IMR-90 (cell line): ENCODE measurements around the gene NLRP1. TPM values are rescaled to one million over a fixed set of nuclear protein-coding genes. Genes with fewer than 3 reads are reported as not detected.

Experiments used
- ATAC-seq: fragments of 200-7000 bp; cut with Tn5 transposase; 2 replicates; pipeline ENCODE4 v1.9.1; 2020; ENCODE audit warnings: low read depth, mild to moderate bottlenecking, moderate library complexity
- BruUV-seq: library from RNA; stranded (reverse); fragments of 400-500 nt; replicated peaks from 2 replicates; lab custom pipeline; 2021; lab: Mats Ljungman, UMichigan
- CTCF ChIA-PET: fragments of 300-600 bp; formaldehyde crosslinking; extraction: SDS; loops from one replicate; lab custom pipeline; 2021; ENCODE audit warnings: antibody characterized with exemption; lab: Yijun Ruan, JAX
- POLR2A ChIA-PET: fragments of 300-600 bp; sonication (Branson Sonifier 250); formaldehyde crosslinking; loops from one replicate; lab custom pipeline; 2022; ENCODE audit warnings: antibody characterized with exemption; ENCODE audit not compliant: unreplicated experiment; lab: Charles Lee
- DNase-seq: peaks from one replicate; pipeline ENCODE4 v3.0.0; 2013
- H2AFZ ChIP-seq: replicated peaks from 2 replicates; pipeline ENCODE3; 2013; ENCODE audit warnings: low read length, mild to moderate bottlenecking; ENCODE audit not compliant: poor library complexity
- H2AK5ac ChIP-seq: 2 replicates; pipeline ENCODE4 v1.6.1; 2013; ENCODE audit warnings: low read depth, low read length, inconsistent platforms
- H2AK9ac ChIP-seq: replicated peaks from 2 replicates; pipeline ENCODE3; 2013; ENCODE audit warnings: mild to moderate bottlenecking, low read depth, low read length, moderate library complexity; ENCODE audit not compliant: poor library complexity
- H2BK120ac ChIP-seq: 2 replicates; pipeline ENCODE4 v1.6.1; 2013; ENCODE audit warnings: low read depth, low read length, inconsistent platforms
- H2BK15ac ChIP-seq: 3 replicates; pipeline ENCODE4 v1.6.1; 2013; ENCODE audit warnings: low read depth, low read length, inconsistent platforms
- H2BK20ac ChIP-seq: 2 replicates; pipeline ENCODE4 v1.6.1; 2013; ENCODE audit warnings: low read depth, mild to moderate bottlenecking, inconsistent platforms, low read length, moderate library complexity
- H2BK5ac ChIP-seq: 2 replicates; pipeline ENCODE4 v1.6.1; 2013; ENCODE audit warnings: mild to moderate bottlenecking, low read depth, low read length, inconsistent platforms; ENCODE audit not compliant: poor library complexity, severe bottlenecking
- H3K14ac ChIP-seq: replicated peaks from 2 replicates; pipeline ENCODE4 v1.6.1; 2013; ENCODE audit warnings: low read depth, low read length, inconsistent platforms
- H3K18ac ChIP-seq: 2 replicates; pipeline ENCODE4 v1.6.1; 2013; ENCODE audit warnings: low read depth, low read length, control low read depth
- H3K23ac ChIP-seq: 2 replicates; pipeline ENCODE4 v1.6.1; 2013; ENCODE audit warnings: low read depth, low read length, inconsistent platforms
- H3K27ac ChIP-seq: 2 replicates; pipeline ENCODE4 v1.5.1; 2013; ENCODE audit warnings: mild to moderate bottlenecking, control low read depth, low read length; ENCODE audit not compliant: insufficient read depth
- H3K27me3 ChIP-seq: 2 replicates; pipeline ENCODE4 v1.6.1; 2013; ENCODE audit warnings: low read length; ENCODE audit not compliant: control insufficient read depth, insufficient read depth
- H3K36me3 ChIP-seq: 2 replicates; pipeline ENCODE4 v1.6.1; 2013; ENCODE audit warnings: low read length, mixed read lengths; ENCODE audit not compliant: control insufficient read depth, insufficient read depth
- H3K4ac ChIP-seq: 2 replicates; pipeline ENCODE4 v1.6.1; 2013; ENCODE audit warnings: low read depth, low read length, inconsistent platforms
- H3K4me1 ChIP-seq: 2 replicates; pipeline ENCODE4 v1.6.1; 2013; ENCODE audit warnings: low read length, mixed read lengths; ENCODE audit not compliant: control insufficient read depth, insufficient read depth
- H3K4me2 ChIP-seq: 2 replicates; pipeline ENCODE4 v1.6.1; 2013; ENCODE audit warnings: low read depth, mild to moderate bottlenecking, control low read depth, low read length, moderate library complexity
- H3K4me3 ChIP-seq: 2 replicates; pipeline ENCODE4 v1.5.1; 2013; ENCODE audit warnings: low read depth, mild to moderate bottlenecking, control low read depth, low read length, moderate library complexity; ENCODE audit not compliant: insufficient read depth
- H3K56ac ChIP-seq: 2 replicates; pipeline ENCODE4 v1.6.1; 2013; ENCODE audit warnings: low read length, inconsistent platforms; ENCODE audit not compliant: insufficient read depth; ENCODE audit errors: extremely low read depth
- H3K79me1 ChIP-seq, 2 experiments: 2 replicates each; pipeline ENCODE4 v1.6.1; 2013; ENCODE audit warnings: low read length in 2 of 2, inconsistent platforms in 1 of 2, low read depth in 1 of 2
- H3K9ac ChIP-seq: 2 replicates; pipeline ENCODE4 v1.6.1; 2013; ENCODE audit warnings: low read depth, low read length, control low read depth
- H3K9me1 ChIP-seq: 2 replicates; pipeline ENCODE4 v1.6.1; 2013; ENCODE audit warnings: low read length, inconsistent platforms; ENCODE audit not compliant: insufficient read depth
- H3K9me3 ChIP-seq: 2 replicates; pipeline ENCODE4 v1.6.1; 2013; ENCODE audit warnings: low read length; ENCODE audit not compliant: control insufficient read depth, insufficient read depth
- H4K20me1 ChIP-seq: 2 replicates; pipeline ENCODE4 v1.6.1; 2013; ENCODE audit warnings: low read length, inconsistent platforms; ENCODE audit not compliant: insufficient read depth
- H4K5ac ChIP-seq: 2 replicates; pipeline ENCODE4 v1.6.1; 2013; ENCODE audit warnings: mild to moderate bottlenecking, low read depth, low read length, control low read depth
- H4K8ac ChIP-seq, 2 experiments: 2 replicates each; pipeline ENCODE4 v1.6.1; 2013; ENCODE audit warnings: low read depth in 2 of 2, low read length in 2 of 2, control low read depth in 1 of 2, inconsistent platforms in 1 of 2
- H4K91ac ChIP-seq: 2 replicates; pipeline ENCODE4 v1.6.1; 2013; ENCODE audit warnings: low read depth, low read length, inconsistent platforms; ENCODE audit not compliant: insufficient read depth
- BHLHE40 ChIP-seq: fragments of 150-350 bp; IDR thresholded peaks from 2 replicates; pipeline ENCODE4 v1.6.1; 2016; ENCODE audit warnings: mild to moderate bottlenecking, low read depth, low read length
- CEBPB ChIP-seq: IDR thresholded peaks from 2 replicates; pipeline ENCODE4 v1.6.1; 2012; ENCODE audit warnings: low read depth, low read length, improper control_type of control experiment
- CHD1 ChIP-seq: IDR thresholded peaks from 2 replicates; pipeline ENCODE4 v1.6.1; 2012; ENCODE audit warnings: low read depth, low read length, improper control_type of control experiment
- CTCF ChIP-seq: conservative IDR thresholded peaks from 2 replicates; pipeline ENCODE4 v1.5.1; 2012; ENCODE audit warnings: mild to moderate bottlenecking, low read depth, low read length, improper control_type of control experiment
- ELK1 ChIP-seq: fragments of 150-350 bp; IDR thresholded peaks from 2 replicates; pipeline ENCODE4 v1.6.1; 2016; ENCODE audit warnings: low read depth, mild to moderate bottlenecking, low read length, moderate library complexity, borderline replicate concordance
- FOS ChIP-seq: fragments of 150-350 bp; IDR thresholded peaks from 2 replicates; pipeline ENCODE4 v1.6.1; 2016; ENCODE audit warnings: low read depth, low read length
- MAFK ChIP-seq: IDR thresholded peaks from 2 replicates; pipeline ENCODE4 v1.6.1; 2012; ENCODE audit warnings: low read depth, low read length, improper control_type of control experiment
- MAZ ChIP-seq: IDR thresholded peaks from 2 replicates; pipeline ENCODE4 v1.6.1; 2012; ENCODE audit warnings: low read depth, mild to moderate bottlenecking, low read length, improper control_type of control experiment, moderate library complexity, borderline replicate concordance
- MXI1 ChIP-seq: IDR thresholded peaks from 2 replicates; pipeline ENCODE4 v1.6.1; 2012; ENCODE audit warnings: low read depth, mild to moderate bottlenecking, low read length, moderate library complexity, borderline replicate concordance
- NFE2L2 ChIP-seq: fragments of 150-350 bp; IDR thresholded peaks from 2 replicates; pipeline ENCODE4 v1.6.1; 2016; ENCODE audit warnings: low read depth, mild to moderate bottlenecking, low read length
- POLR2A ChIP-seq: IDR thresholded peaks from 2 replicates; pipeline ENCODE4 v1.6.1; 2012; ENCODE audit warnings: mild to moderate bottlenecking, low read depth, low read length
- RAD21 ChIP-seq: IDR thresholded peaks from 2 replicates; pipeline ENCODE4 v1.6.1; 2012; ENCODE audit warnings: low read length, improper control_type of control experiment
- RCOR1 ChIP-seq: IDR thresholded peaks from 2 replicates; pipeline ENCODE4 v1.6.1; 2012; ENCODE audit warnings: mild to moderate bottlenecking, low read length, improper control_type of control experiment; ENCODE audit not compliant: insufficient replicate concordance
- RFX5 ChIP-seq: IDR thresholded peaks from 2 replicates; pipeline ENCODE4 v1.8.0; 2012; ENCODE audit warnings: low read depth, mild to moderate bottlenecking, low read length, moderate library complexity
- SMC3 ChIP-seq: fragments of 150-350 bp; IDR thresholded peaks from 2 replicates; pipeline ENCODE4 v1.6.1; 2016; ENCODE audit warnings: low read depth, mild to moderate bottlenecking, antibody characterized with exemption, low read length, moderate library complexity
- USF2 ChIP-seq: fragments of 150-350 bp; IDR thresholded peaks from 2 replicates; pipeline ENCODE4 v1.6.1; 2017; ENCODE audit warnings: mild to moderate bottlenecking, antibody characterized with exemption, low read length, low read depth
- WGBS, 2 experiments: methylation state at CpG; one replicate each; pipeline versions ENCODE4 v1.1.5 to v1.1.7; 2013; ENCODE audit warnings: missing lambda C conversion rate in 2 of 2; ENCODE audit not compliant: insufficient read length in 1 of 2; ENCODE audit errors: extremely low coverage in 2 of 2; 5-methylcytosine and 5-hydroxymethylcytosine counted together
- dilution Hi-C: fragments of 300-500 bp; cut with HindIII; formaldehyde crosslinking; loops from one replicate; pipeline ENCODE4 v1.14.3; 2018; ENCODE audit warnings: low sequenced_read_pairs; ENCODE audit not compliant: unreplicated experiment
- in situ Hi-C: fragments of 300-500 bp; cut with MboI; formaldehyde crosslinking; loops from 3 replicates; pipeline ENCODE4 v1.14.3; 2019; ENCODE audit warnings: low sequenced_read_pairs, inconsistent platforms, mixed read lengths
- intact Hi-C: fragments of 100-400 bp; cut with micrococcal nuclease; formaldehyde crosslinking; loops from 2 replicates; pipeline ENCODE4 v1.10.0; 2022
- polyA plus RNA-seq, 3 experiments: library from polyadenylated mRNA; depleted of rRNA; stranded (reverse); fragments of >200 nt; gene quantifications; 2 replicates each; pipeline ENCODE4 v1.2.3, GENCODE V29; 2012; ENCODE audit warnings: low replicate concordance in 1 of 3
- total RNA-seq: library from RNA; depleted of rRNA; stranded (reverse); fragments of >200 nt; gene quantifications from 2 replicates; pipeline ENCODE4 v1.2.3, GENCODE V29; 2012

The NLRP1 gene
- total and polyA plus RNA-seq, 2 of the 4 experiments (the other 2 are of a cell fraction): 134 to 340 TPM

- intact Hi-C loops: no loop called here
- CTCF ChIA-PET: no interaction called here
- no peak for ATAC-seq
Measured at GRCh38 chr17:5621026-5621425, 36.7 kb upstream of the NLRP1 start.

More at GRCh38 chr17:5621026-5621425, 36.7 kb upstream of the NLRP1 start:
- H4K91ac ChIP-seq: no peak overlapping the region
- H2BK5ac ChIP-seq: no peak overlapping the region
- H2AFZ ChIP-seq: no peak overlapping the region
- no peak overlapping the region for H3K56ac ChIP-seq
- dilution Hi-C loops (no loop called here), in situ Hi-C loops (no loop called here)
- no peak overlapping the region for H3K4ac ChIP-seq
- POLR2A ChIA-PET: no interaction called here
- no peak overlapping the region for H2BK120ac ChIP-seq
- 0% methylated on average over 1 of the region's 4 CpGs; no CpG with 5 or more reads in 1 of the 2 experiments for WGBS, 2 experiments
- H3K9ac ChIP-seq: no peak overlapping the region
- H3K36me3 ChIP-seq: no peaks in the 10 kb centered on the region
- H3K14ac ChIP-seq: no peak overlapping the region
- H3K4me2 ChIP-seq: no peak overlapping the region
- H4K8ac ChIP-seq: no peak overlapping the region
- H4K5ac ChIP-seq: no peak overlapping the region
- no peaks in the 10 kb centered on the region for H3K4me1 ChIP-seq
- H2AK9ac ChIP-seq: no peak overlapping the region
- H3K23ac ChIP-seq: no peak overlapping the region
- H3K79me1 ChIP-seq: no peaks in the 10 kb centered on the region
- DNase-seq: no peak
- H3K9me1 ChIP-seq: no peaks in the 10 kb centered on the region
- no peak overlapping the region for H3K18ac ChIP-seq
- no TSS peak for BruUV-seq
- H2BK15ac ChIP-seq: no peak overlapping the region
- TF ChIP-seq CHD1 (no peak), SMC3 (no peak), FOS (no peak), CEBPB (no peak), ELK1 (no peak), POLR2A (no peak), BHLHE40 (no peak), NFE2L2 (no peak), RFX5 (no peak), MAZ (no peak), MXI1 (no peak), MAFK (no peak), USF2 (no peak), RCOR1 (no peak), RAD21 (no peak), CTCF (no peak)
- H2AK5ac ChIP-seq: no peak overlapping the region
- no peak overlapping the region for H3K4me3 ChIP-seq
- no peaks in the 10 kb centered on the region for H3K9me3 ChIP-seq
- H4K20me1 ChIP-seq: no peaks in the 10 kb centered on the region
- H3K27ac ChIP-seq: no peak overlapping the region
- H2BK20ac ChIP-seq: no peak overlapping the region
- peaks cover under 1% of the 10 kb centered on the region for H3K27me3 ChIP-seq
